ENCODE results near the gene CR1L. TPM values are rescaled to one million over a fixed set of nuclear protein-coding genes. Genes with fewer than 3 reads are reported as not detected.
"Not testable (repeated sequence)": the region's sequence is repeated elsewhere in the genome, so short reads cannot be mapped to it uniquely, and the experiment has no call there.

Gene CR1L
- total and polyA plus RNA-seq, 9 donors = 0.22 to 0.65 (median 0.33) TPM; not detected in 3

GRCh38 chr1:207658408-207658807 lies 13.5 kb downstream of the CR1L start:
- Histone ChIP-seq H3K27me3 (ENCODE audit: control insufficient read depth, insufficient read depth, low read length) (peaks cover 2% of the 10 kb centered on the region), H3K4me1 (ENCODE audit: control insufficient read depth, insufficient read depth, low read length) (no peaks in the 10 kb centered on the region), H3K9me3 (replicated peaks; ENCODE audit: control insufficient read depth, low read depth, low read length) (no peaks in the 10 kb centered on the region), H3K4me3 (ENCODE audit: low read length) (no peak overlapping the region), H3K27ac (ENCODE audit: low read length) (no peak overlapping the region), H3K36me3 (ENCODE audit: control insufficient read depth, insufficient read depth, low read length) (no peaks in the 10 kb centered on the region)
- WGBS (ENCODE audit: insufficient coverage) = 82% methylated on average over 6 of the region's 7 CpGs
- DNase-seq = no peak

DNA sequence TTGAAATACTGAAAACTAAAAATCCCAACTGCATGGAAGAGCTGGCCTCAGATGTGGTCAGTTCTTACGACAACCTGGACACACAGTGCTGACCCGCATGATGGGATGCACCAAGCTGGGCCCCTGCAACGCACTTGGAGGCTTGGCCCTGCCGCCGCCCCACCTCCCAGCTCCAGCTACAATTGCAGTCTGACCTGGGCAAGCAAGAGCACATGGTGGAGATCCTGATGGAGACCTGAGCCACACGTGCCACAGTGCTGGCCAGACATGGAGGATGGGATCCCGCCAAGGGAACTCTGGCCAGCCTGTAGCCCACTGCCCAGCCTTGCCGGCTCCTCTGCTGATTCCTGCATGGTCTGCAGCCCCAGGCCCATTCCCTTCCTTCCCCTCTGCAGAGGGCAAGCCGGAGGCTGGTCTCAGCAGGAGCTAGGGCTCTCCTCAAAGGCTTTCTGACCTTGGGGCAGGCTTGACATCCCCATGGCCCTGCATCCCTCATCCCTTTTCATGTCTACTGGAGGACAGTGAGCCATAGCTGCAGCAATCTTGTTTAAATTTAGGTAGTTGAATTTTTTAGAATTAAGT lies 14.1 kb downstream of the CR1L start:
- no peaks in the 10 kb centered on the region for H3K4me1 ChIP-seq (ENCODE audit: control insufficient read depth, insufficient read depth, low read length)
- DNase-seq = no peak
- no peaks in the 10 kb centered on the region for H3K9me3 ChIP-seq (replicated peaks; ENCODE audit: control insufficient read depth, low read depth, low read length)
- no peaks in the 10 kb centered on the region for H3K36me3 ChIP-seq (ENCODE audit: control insufficient read depth, insufficient read depth, low read length)
- H3K27ac ChIP-seq (ENCODE audit: low read length) = no peak overlapping the region
- H3K4me3 ChIP-seq (ENCODE audit: low read length) = no peak overlapping the region
- 84% methylated on average over 9 of the region's 9 CpGs for WGBS (ENCODE audit: insufficient coverage)
- H3K27me3 ChIP-seq (ENCODE audit: control insufficient read depth, insufficient read depth, low read length) = peaks cover 2% of the 10 kb centered on the region

- Histone ChIP-seq H3K4me3 (ENCODE audit: low read length) (no peak overlapping the region), H3K9me3 (replicated peaks; ENCODE audit: control insufficient read depth, low read depth, low read length) (no peaks in the 10 kb centered on the region), H3K27ac (ENCODE audit: low read length) (no peak overlapping the region), H3K36me3 (ENCODE audit: control insufficient read depth, insufficient read depth, low read length) (no peaks in the 10 kb centered on the region), H3K27me3 (ENCODE audit: control insufficient read depth, insufficient read depth, low read length) (peaks cover 2% of the 10 kb centered on the region), H3K4me1 (ENCODE audit: control insufficient read depth, insufficient read depth, low read length) (no peaks in the 10 kb centered on the region)
- WGBS (ENCODE audit: insufficient coverage) = 58% methylated on average over 7 of the region's 10 CpGs
- DNase-seq = no peak
These were observed 14.7 kb downstream of the CR1L start for GRCh38 chr1:207659545-207660153.

DNA sequence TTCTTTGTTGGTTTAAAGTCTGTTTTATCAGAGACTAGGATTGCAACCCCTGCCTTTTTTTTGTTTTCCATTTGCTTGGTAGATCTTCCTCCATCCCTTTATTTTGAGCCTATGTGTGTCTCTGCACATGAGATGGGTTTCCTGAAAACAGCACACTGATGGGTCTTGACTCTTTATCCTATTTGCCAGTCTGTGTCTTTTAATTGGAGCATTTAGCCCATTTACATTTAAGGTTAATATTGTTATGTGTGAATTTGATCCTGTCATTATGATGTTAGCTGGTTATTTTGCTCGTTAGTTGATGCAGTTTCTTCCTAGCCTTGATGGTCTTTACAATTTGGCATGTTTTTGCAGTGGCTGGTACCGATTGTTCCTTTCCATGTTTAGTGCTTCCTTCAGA lies 16.5 kb downstream of the CR1L start:
- not testable (repeated sequence) for DNase-seq; H3K9me3 ChIP-seq (replicated peaks; ENCODE audit: control insufficient read depth, low read depth, low read length); H3K36me3 ChIP-seq (ENCODE audit: control insufficient read depth, insufficient read depth, low read length); H3K4me1 ChIP-seq (ENCODE audit: control insufficient read depth, insufficient read depth, low read length); H3K27ac ChIP-seq (ENCODE audit: low read length); H3K27me3 ChIP-seq (ENCODE audit: control insufficient read depth, insufficient read depth, low read length); H3K4me3 ChIP-seq (ENCODE audit: low read length)
- whole genome bisulfite sequencing (ENCODE audit: insufficient coverage) = no CpG with 5 or more reads among the region's 2 CpGs

DNA sequence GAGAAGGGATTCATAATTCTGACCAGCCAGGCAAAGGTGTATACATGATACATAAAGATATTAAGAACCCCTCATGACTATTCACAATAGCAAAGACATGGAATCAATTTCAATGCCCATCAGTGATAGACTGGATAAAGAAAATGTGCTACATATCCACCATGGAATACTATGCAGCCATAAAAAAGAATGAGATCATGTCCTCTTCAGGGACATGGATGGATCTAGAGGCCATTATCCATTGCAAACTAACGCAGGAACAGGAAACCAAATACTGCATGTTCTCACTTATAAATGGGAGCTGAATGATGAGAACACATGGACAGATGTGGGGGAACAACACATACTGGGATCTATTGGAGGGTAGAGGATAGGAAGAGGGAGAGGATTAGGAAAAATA lies 21.4 kb downstream of the CR1L start:
- no peak for DNase-seq
- Histone ChIP-seq H3K4me3 (ENCODE audit: low read length) (no peak overlapping the region), H3K9me3 (replicated peaks; ENCODE audit: control insufficient read depth, low read depth, low read length) (no peaks in the 10 kb centered on the region), H3K27me3 (ENCODE audit: control insufficient read depth, insufficient read depth, low read length) (peaks cover 23% of the 10 kb centered on the region), H3K4me1 (ENCODE audit: control insufficient read depth, insufficient read depth, low read length) (no peaks in the 10 kb centered on the region), H3K36me3 (ENCODE audit: control insufficient read depth, insufficient read depth, low read length) (no peaks in the 10 kb centered on the region), H3K27ac (ENCODE audit: low read length) (no peak overlapping the region)
- WGBS (ENCODE audit: insufficient coverage) = no CpG with 5 or more reads among the region's 1 CpG

DNA sequence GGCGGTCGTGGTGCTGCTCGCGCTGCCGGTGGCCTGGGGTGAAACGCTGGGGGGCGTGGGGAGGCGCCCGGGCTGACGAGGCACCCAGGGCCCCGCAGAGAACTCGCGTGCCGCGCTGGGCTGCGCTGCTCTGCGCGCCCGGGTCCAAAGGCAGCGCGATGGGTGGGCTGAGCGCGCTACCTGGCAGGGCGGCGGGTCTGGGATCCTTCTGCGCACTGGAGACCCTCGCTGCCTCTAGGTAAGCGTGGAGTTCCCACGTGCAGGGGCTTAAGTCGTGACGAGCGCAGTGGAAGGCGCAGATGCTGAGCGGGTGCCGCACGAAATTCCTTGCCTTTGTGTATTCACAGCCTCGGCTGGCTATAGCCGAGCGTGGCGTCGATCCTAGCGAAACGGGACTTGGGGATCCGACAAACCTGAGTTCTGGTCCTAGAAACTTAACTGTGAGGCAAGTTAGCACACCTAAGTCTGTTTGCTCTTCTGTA lies 24.6 kb downstream of the CR1L start:
- peaks cover 27% of the 10 kb centered on the region for H3K27me3 ChIP-seq (ENCODE audit: control insufficient read depth, insufficient read depth, low read length)
- no peak overlapping the region for H3K27ac ChIP-seq (ENCODE audit: low read length)
- no peak overlapping the region for H3K4me3 ChIP-seq (ENCODE audit: low read length)
- H3K4me1 ChIP-seq (ENCODE audit: control insufficient read depth, insufficient read depth, low read length) = no peaks in the 10 kb centered on the region
- no peak for DNase-seq
- no peaks in the 10 kb centered on the region for H3K9me3 ChIP-seq (replicated peaks; ENCODE audit: control insufficient read depth, low read depth, low read length)
- no peaks in the 10 kb centered on the region for H3K36me3 ChIP-seq (ENCODE audit: control insufficient read depth, insufficient read depth, low read length)
- under 1% methylated on average over 36 of the region's 44 CpGs for WGBS (ENCODE audit: insufficient coverage)

DNA sequence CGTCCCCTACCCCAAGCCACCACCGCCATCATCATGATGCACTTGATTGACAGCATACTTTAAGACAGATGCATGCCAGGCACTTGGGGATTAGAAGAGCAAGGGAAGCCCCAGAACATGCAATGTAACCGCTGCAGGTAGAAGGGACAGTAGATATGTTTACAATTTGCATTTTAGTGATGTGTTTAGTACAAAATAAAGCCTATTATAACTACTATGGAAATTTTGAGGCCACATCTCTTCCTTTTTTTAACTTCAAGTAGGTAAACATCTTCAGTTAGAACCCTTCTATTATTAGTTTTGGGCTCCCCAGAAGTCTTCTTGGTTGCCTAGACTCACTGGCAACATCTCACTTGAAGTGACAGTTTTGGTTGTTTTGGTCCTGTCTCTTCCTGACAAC lies 25.3 kb downstream of the CR1L start:
- no peaks in the 10 kb centered on the region for H3K9me3 ChIP-seq (replicated peaks; ENCODE audit: control insufficient read depth, low read depth, low read length)
- peaks cover 27% of the 10 kb centered on the region for H3K27me3 ChIP-seq (ENCODE audit: control insufficient read depth, insufficient read depth, low read length)
- no peak for DNase-seq
- WGBS (ENCODE audit: insufficient coverage) = 67% methylated on average over 2 of the region's 3 CpGs
- no peaks in the 10 kb centered on the region for H3K36me3 ChIP-seq (ENCODE audit: control insufficient read depth, insufficient read depth, low read length)
- H3K4me3 ChIP-seq (ENCODE audit: low read length) = no peak overlapping the region
- no peaks in the 10 kb centered on the region for H3K4me1 ChIP-seq (ENCODE audit: control insufficient read depth, insufficient read depth, low read length)
- no peak overlapping the region for H3K27ac ChIP-seq (ENCODE audit: low read length)

- Histone ChIP-seq H3K27me3 (ENCODE audit: control insufficient read depth, insufficient read depth, low read length) (peaks cover 27% of the 10 kb centered on the region), H3K9me3 (replicated peaks; ENCODE audit: control insufficient read depth, low read depth, low read length) (no peaks in the 10 kb centered on the region), H3K4me1 (ENCODE audit: control insufficient read depth, insufficient read depth, low read length) (no peaks in the 10 kb centered on the region), H3K36me3 (ENCODE audit: control insufficient read depth, insufficient read depth, low read length) (no peaks in the 10 kb centered on the region), H3K4me3 (ENCODE audit: low read length) (no peak overlapping the region), H3K27ac (ENCODE audit: low read length) (no peak overlapping the region)
- 20% methylated on average over 2 of the region's 3 CpGs for WGBS (ENCODE audit: insufficient coverage)
- DNase-seq = no peak
These were observed 26.1 kb downstream of the CR1L start for GRCh38 chr1:207670997-207671396.

DNA sequence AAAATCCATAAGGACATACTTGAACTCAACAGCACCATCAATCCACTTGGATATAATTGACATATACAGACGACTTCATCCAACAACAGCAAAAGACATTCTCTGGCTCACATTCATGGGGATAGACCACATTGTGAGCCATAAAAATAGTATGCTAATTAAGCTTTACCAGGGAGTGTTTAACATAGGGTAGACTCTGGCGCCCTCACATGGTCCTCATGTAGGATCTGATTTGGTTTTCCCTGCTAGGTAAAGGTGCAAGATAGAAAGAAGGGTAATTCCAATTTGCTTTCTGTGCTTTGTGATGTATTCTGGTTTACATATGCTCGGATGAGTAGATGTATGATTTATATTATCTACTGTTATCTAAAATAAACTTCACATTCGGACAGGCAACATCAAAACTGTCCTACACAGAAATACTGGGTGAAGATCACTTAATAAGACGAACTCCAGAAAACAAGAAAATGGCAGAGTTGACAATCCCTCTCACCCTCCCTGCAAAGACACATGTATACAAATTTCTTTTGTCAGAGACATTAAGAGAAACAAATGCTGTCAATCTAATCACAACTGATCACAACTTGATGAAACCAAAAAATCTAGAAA lies 27.7 kb downstream of the CR1L start:
- no peak overlapping the region for H3K4me3 ChIP-seq (ENCODE audit: low read length)
- WGBS (ENCODE audit: insufficient coverage) = no CpG with 5 or more reads among the region's 5 CpGs

GRCh38 chr1:207673399-207673798 lies 28.5 kb downstream of the CR1L start:
- Histone ChIP-seq H3K27ac (ENCODE audit: low read length) (no peak overlapping the region), H3K36me3 (ENCODE audit: control insufficient read depth, insufficient read depth, low read length) (no peaks in the 10 kb centered on the region), H3K4me3 (ENCODE audit: low read length) (no peak overlapping the region), H3K27me3 (ENCODE audit: control insufficient read depth, insufficient read depth, low read length) (peaks cover 27% of the 10 kb centered on the region), H3K4me1 (ENCODE audit: control insufficient read depth, insufficient read depth, low read length) (no peaks in the 10 kb centered on the region), H3K9me3 (replicated peaks; ENCODE audit: control insufficient read depth, low read depth, low read length) (no peaks in the 10 kb centered on the region)
- WGBS (ENCODE audit: insufficient coverage) = 59% methylated on average over 2 of the region's 6 CpGs
- no peak for DNase-seq

More for the DNA sequence above, 27.7 kb downstream of the CR1L start:
- Histone ChIP-seq H3K27ac (ENCODE audit: low read length) (no peak overlapping the region), H3K27me3 (ENCODE audit: control insufficient read depth, insufficient read depth, low read length) (peaks cover 27% of the 10 kb centered on the region), H3K9me3 (replicated peaks; ENCODE audit: control insufficient read depth, low read depth, low read length) (no peaks in the 10 kb centered on the region), H3K4me1 (ENCODE audit: control insufficient read depth, insufficient read depth, low read length) (no peaks in the 10 kb centered on the region), H3K36me3 (ENCODE audit: control insufficient read depth, insufficient read depth, low read length) (no peaks in the 10 kb centered on the region)
- peak; percentile 5 for DNase-seq
